GM11168 (cell line): ENCODE data around the gene PCGF2.

Source experiments
- in situ Hi-C: fragments of 300-500 bp; cut with MboI; formaldehyde crosslinking; loops from one replicate; pipeline ENCODE4 v1.12.0; 2022; ENCODE audit warnings: low sequenced_read_pairs; ENCODE audit not compliant: unreplicated experiment

PCGF2 gene

DNA sequence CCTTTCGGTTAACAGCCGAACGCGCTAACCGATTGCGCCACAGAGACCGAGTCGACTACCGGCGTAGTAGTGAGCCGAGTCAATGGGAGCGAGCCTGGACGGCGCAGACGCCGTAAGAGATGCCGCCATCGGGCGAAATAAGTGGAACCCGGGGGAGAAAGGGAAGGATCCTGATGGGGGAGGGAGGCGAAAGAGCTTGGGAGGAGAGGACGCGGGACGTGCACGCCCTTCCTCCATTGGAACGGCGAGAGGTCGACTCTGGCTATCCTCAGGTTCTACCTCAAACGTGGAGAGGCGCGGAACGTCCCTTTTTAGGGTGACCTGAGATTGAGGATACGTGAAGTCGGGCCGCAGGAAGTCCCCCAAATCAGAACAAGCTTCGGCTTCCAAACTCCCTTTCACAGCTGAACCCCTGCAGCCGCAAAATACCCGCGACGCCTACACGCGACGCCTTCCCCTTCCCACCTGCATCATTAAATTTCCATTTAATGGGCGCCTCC is 3.7 kb upstream of the PCGF2 start:
- in situ Hi-C loops, result no loop called here

DNA sequence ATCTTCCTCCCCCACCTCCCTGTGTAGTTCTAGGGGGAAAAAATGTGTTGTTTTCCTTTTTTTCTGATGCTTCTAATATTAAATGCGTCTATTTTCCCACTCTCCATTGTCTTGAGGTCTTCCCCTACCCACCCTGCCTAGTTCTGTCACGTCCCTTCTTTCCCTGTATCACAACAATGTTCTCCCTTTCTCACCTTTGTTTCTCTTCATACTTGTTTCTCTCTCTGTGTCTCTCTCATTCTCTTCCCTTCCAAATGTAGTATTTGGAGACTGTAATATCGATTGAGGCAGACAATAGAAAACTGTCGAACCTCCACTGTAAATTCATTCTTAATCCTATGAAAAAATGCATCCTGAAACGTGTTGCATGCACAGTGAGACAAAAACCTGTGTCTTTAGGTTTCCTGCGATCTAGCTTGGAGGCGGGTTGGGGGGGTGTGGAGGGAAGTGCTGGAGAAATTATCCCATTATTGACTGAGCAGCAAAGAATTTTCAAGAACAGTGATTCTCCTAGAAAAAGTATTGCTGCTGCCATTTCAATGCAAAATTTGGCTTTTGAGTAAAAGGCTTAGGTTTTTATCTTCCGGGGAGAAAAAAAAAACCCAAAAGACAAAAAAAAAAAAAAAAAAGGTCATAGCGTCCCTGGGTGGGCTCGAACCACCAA is 3.1 kb upstream of the PCGF2 start:
- in situ Hi-C loops, result no loop called here

DNA sequence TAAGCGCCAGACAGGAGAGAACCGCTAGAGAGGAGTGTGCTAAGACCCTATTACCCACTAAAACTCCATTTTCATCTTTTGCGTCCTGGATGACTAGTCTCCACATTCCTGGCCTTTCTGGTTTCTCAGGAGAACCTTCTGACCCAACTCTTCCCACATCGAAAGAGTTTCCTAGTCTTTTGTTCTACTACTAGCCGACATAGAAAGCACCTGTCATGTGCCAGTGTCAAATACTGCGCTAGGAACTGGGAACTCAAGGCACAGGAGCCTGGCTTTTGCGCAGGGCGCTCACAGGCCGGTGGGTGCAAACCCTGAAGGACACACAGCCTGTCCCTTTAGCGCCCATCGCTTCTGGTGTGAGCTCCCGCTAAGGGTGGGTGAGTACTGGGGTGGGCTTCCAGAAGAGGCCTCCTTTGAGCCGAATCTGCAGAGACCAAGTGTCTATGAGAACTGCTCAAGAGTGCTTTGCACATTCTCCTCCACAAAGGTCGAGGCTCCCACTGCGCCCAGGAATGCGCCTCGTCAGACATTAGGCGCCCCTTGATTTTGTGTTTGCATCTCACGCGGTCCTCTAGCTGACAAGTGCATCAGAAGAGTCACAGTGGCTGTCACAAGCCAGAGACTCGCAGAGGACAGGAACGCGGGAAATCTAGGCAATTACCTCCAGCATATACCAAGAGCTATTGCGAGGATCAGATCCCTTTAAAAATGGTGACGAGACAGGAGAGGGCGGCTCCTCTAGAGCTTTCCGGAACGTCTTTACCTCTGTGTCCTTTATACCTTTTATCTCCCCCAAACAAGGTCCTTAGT is 2.4 kb upstream of the PCGF2 start:
- in situ Hi-C loops, result no loop called here

DNA sequence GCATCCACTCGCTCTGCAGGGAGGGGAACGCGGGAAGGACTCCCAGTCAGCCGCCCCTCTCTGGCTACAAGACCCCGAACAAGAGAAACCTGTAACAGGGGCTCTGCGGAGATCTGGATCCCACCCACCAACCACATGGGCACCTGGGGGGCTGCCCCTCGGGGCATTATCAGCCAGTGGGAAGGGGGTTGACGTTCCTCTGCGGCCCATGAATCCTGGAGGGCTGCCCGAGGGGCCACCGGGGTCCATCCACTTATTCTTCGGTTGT is 1.8 kb upstream of the PCGF2 start:
- in situ Hi-C loops, result no loop called here

DNA sequence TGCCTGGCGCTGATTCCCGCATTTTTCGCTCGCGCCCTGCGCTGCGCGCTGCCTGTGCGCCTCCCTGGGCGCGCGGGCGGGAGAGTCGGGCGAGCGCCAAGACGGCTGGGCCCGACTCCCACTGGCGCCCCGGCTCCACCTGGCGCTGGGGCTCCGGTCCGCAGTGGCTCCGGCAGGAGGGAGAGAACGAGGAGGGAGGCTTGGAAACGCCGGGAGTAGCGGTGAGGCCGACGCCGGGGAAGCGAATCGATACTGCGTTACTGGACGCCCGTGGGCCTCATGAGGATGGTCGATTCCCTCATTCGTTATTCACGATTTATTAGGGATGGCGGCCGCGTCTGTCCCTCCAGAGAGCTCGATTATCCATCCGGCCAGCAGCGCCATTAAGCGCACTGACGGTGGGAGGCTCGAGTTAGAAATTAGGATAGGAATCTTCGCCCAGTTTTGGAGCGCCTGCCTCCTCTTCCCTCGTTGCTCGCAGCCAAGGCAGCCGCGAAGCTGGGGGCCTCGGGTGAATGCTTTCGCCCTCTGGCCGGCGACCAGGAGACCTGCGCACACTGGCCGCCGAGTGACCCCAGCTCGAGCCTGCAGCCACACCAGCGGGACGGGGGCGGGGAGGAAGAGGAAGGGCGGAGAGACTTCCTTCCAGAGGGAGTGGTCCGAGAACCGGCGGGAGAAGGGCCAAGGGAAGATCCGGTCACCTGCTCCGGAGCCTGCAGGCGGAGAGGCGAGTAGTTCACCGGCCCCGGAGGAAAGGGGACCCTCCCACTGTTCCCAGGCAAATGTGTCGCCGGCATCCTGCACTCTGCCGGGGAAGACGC is 1.3 kb upstream of the PCGF2 start:
- in situ Hi-C loops, result no loop called here

DNA sequence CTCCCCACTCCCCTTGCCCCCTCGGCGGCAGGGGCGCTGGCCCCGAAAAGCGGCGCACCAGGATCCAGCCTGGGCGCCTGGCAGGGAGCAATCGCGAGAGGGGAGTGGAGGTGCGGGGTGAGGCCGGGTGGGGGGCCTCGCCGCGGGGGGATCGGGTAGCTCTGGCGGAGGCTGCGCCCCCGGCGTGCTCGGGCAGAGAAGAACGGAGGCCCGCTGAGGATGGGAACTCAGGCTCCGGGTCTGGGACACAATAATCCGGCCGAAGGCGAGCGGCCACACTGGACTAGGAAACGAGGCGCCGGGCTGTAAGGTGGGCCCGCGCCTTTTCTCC is 721 bp upstream of the PCGF2 start:
- in situ Hi-C loops, result no loop called here

DNA sequence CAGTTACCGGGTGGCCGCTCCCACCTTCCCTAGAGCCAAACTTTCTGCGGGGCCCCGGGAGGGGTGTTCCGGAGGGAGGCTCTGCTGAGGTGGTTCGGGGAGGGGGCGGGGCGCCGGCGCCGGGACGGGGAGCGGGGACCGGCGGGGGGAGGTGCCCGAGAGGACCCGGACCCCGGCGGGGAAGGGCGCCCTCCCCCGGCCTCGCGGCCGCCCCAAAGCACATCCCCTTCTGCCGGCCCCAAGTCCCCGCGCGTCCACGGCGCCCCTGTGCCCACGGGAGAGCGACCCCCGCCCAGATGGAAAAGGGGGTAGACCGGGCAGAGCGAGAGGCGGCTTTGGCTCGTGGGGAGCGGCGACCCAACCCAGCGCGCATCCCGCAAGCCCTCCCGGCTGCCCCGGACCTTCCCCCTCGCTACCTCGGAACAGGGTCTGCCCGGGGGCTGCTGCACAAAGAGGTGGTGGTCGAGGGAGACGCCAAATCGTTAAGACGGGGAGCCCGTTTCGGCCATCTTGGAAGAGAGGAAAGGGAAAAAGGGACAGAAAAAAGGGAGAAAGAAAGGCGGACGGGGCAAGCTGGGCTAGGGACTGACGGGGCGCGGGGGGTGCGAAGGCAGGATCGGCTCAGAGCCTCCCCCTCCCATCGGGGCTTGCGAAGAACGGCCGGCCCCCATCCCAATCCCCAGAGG is 530 bp downstream of the PCGF2 start:
- in situ Hi-C loops, result no loop called here

DNA sequence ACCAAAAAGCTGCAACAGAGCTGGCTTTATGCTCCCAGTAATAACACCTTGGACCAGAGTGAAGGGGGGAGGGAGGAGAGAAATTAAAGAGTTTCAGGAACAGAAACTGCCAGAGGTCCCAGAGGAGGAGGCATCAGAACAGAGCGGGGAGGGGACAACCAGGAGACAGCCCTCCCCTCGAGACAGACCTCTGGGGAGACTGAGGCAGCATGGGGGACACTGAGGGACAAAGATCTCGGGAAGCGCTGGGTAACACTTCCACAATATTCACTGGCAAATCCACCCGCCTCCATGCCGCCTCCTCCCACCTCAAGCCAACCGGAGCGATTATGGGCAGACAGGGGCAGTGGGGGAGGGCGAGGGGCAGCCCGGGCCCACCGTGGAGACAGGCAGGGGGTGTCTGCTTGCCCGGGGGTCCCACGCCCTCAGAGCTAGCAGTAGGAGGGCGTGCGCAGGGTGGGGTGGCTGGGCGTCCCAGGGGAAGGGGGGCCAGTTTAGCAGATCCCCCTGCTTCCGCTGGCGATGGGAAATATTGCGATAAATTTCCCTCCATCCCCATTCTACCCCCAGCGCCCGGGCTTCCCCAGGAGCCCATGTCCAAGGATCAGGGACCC is 1.2 kb downstream of the PCGF2 start:
- in situ Hi-C loops, result no loop called here

DNA sequence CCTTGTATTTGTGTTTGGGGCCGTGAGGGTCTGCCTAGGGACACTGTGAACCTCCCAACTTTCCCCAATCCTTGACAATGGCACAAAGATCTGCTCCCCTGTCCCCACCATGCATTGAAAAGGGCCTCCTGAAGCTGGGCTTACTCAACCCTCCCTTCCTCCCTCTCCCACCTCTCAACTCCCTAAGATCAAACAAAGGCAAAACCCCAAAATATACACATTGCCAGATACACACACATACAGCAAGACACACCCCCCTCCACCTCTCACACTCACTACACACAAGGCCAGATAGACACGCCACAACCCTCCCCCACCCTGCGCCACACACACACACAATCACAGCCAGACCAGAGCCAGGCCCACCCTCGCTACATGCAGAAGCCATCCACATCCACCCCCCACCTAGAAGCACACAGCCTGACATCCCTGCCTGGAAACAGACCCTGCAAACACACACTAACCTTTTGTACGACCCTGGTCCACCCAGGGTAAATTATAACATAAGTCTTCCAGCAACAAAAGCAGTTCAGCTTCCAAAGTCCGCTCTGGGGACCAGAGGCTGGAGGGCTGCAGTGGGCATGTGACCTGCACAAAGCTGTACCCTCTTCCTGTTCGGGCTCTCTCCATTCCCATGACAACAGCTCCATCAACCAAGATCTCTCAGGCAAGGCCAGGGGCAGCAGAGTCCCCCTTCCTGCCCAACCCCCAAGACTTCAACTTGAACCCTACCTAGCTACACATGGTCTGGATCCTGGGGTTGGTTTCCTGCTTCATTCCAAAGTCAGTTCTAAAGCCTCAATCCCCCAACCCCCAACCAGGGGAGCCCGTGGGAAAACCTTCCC is 1.9 kb downstream of the PCGF2 start:
- in situ Hi-C loops, result no loop called here

DNA sequence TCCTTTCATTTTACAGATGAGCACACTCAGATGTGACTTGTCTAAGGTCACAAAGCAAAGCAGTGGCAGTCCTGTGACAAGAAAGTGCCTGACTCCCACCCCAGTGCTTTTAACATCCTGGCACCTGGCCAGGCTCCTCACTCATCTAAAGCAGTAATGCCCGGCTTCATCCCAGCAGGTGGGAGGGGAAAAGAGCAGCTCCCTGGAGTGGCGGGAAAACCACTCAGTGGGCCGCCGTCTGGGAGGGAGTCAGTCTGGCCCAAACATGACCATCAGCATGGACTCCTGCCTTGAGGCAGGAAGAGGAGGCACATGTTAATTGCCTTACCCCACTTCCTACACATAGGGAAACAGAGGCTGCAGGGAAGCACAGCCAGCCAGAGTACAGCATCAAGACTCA is 2.6 kb downstream of the PCGF2 start:
- in situ Hi-C loops, result no loop called here

DNA sequence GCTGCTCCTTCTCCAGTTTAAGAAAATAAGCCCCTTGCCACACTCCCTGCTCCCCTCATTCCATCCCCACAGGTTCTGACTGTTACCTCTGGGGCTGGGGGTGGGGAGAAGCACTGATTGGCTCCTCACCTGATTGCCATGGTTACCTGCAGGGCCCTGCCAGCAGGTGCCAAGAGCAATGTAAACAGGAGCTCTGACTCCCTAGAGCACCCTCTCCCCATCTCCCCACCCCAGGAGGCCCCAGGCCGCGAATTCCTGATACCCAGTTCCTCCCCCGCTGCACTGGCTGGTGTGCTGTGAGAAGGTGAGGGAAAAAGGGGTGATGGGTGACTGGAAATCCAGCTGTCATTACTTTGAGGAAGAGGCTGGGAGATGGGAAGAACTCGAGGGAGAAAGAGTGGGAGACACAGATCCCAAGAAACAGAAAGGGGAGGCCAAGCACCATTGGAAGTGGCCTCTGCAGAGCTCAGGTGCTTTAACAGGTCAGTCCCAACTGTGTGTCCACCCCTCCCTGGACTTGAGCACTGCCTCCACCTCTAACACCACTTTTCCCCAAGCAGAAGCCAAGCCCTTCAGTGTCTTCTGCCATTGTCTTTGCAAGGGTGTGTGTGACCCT is 4.5 kb downstream of the PCGF2 start:
- in situ Hi-C loops, result no loop called here

DNA sequence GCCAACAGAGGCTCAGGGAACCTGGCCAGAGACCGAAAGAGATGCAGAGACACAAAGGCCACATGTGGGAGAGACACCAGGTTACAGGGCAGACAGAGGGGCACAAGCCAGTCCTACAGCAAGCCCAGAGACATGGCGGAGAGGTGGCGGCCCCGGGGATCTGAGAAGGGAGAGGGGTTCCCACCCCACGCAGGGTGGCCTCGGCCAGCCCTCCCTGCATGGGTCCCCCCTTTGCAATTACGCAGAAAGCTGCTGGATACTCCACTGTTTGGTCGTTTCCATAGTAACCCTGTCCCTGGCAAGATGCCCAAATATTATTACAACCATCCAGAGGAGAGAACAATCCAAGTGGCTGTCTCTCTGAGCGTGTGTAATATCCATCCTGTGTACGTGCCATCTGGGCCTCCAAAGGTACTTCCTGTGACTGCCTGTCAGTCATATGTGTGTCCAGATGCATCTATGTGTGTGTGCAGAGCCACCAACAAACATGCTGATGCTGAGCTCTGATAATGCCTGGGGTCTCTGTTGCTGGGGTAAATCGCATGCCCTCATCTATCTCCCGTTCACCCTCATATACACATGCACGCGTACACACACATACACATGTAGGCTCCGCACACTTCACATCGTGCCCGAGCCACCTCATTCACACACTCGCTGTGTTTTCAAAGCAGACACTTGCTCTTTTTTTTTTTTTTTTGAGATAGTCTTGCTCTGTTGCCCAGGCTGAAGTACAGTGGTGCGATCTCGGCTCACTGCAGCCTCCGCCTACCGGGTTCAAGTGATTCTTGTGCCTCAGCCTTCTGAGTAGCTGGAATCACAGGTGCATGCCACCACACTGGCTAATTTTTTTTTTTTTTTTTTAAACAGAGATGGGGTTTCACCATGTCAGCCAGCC is 5.5 kb downstream of the PCGF2 start:
- in situ Hi-C loops, result no loop called here

DNA sequence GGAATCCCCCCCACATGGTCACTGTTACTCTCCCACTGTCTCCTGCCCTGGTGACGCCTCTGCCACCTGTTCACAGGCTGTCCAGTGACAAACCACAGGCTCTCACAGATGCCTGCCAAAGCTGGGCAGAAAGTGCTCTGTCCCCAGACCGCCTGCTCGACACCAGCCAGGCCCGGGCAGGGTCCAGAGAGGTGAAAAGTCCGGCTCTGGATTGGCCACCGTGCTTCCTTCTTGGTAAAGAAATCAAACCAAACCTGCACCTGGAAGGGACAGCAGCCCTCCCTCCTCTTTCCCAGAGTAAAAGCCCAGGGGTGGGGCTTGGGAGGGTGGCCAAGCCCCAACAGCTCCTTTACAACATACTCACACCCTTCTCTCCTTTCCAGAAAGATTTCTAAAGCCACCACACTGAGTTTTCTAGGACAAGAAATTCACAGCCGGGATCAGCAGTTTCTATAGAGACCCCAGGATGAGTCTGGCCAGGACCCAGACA is 6.2 kb downstream of the PCGF2 start:
- in situ Hi-C loops, result no loop called here

DNA sequence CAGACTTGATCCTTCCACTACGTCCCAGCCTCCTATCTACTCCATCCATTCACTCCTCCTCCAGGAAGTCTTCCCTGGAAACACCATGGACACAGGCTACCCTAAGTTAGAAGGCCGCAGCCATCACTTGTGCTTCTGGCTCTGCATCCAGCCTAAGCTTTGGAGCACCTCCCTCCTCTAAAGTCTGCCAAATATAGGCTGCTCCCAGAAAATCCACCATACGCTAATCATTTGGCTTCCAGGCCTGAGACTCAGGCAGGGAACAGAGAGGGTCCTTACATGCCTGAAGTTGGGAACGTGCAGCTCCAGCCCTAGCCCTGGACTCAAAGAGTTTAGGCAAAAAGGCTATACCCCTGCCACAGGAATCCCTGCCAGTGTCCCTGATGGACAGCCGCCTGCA is 6.7 kb downstream of the PCGF2 start:
- in situ Hi-C loops, result no loop called here

DNA sequence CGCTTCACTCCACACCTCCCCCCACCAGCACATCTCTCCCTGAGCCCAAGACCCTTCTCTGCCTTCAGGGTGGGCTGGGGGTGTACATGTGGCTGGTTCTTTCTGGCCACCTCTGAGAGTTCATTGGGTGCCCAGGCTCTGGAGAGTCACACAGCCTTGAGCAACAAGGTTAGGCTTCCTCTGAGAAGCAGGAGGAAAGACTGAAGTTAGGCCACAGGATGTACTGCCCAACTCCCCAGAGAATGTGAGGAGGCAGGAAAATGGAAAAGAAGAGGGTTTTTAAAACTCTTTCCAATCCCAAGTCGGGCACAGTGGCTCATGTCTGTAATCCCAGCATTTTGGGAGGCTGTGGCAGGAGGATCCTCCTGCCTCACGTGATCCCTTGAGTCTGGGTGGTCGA is 7.3 kb downstream of the PCGF2 start:
- in situ Hi-C loops, result no loop called here

DNA sequence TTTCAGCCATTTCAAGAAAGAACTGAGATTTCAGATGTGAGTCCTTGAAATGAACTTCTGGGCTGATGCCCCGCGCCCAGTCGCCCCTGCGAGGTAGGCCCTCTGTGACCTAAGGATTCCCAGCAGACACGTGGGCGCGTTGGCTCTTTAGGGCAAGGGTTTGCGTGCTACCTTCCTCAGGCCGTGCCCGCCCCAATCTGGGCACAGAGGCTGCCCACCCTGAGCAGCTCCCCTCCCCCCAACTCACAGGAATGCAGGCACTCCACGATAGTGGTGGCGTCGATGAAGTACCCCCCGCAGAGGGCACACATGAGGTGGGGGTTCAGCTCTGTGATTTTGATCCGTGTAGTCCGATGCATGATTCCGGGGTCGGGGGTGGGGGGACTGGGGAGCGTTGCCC is 8.1 kb downstream of the PCGF2 start:
- in situ Hi-C loops, result no loop called here

DNA sequence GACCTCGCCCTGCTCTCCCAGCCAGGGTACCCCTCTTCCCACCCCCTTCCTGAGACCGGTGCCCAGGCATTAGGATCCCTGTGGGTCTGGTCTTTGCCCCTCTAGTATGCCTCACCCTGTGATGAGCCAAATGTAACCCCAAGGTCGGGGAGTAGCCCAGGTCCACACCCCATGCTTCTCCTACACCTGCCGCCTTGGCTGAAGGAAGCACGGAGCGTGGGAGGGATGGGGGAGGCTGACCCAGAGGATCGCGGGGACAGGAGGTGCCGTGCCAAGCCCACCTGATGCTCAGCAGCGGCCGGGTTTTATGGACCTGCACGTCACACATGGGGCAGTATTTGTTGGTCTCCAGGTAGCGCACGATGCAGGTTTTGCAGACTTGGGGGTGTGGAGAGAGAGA is 8.8 kb downstream of the PCGF2 start:
- in situ Hi-C loops, result no loop called here

DNA sequence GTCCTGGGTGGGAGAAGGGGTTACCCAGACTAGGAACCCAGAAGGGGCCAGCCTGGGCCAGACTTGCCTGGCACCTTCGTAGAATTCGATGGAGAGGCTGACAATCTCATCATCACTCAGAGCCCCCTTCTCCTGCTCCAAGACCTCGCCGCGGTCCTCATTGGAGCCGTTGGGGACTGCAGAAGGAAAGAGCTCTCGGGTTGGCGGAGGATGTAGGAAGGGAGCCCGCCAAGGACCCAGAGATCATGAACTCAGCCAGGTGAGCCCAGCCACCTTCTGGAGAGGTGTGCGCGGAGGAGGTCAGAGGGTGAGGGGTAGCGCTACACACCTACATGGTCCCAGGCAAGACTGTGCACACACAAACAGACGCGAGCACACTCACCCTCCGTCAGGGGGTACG is 9.4 kb downstream of the PCGF2 start:
- in situ Hi-C loops, result no loop called here
